Tibial artery (tissue), 4 donors: ENCODE results near the gene ATF3.

ENCODE experiments used
- DNase-seq, 2 donors: peaks; one replicate each; pipeline ENCODE4 v3.0.0-alpha.2; 2019
- H3K27ac ChIP-seq, 2 donors: fragments of 200-600 bp; sonication (generic) in 1 of 2; 1 replicate in 1 of 2; 2 replicates in 1 of 2; pipeline ENCODE4 v1.5.1; 2018 to 2019; ENCODE audit warnings: mild to moderate bottlenecking in 1 of 2
- H3K27me3 ChIP-seq, 2 donors: fragments of 200-600 bp; sonication (generic) in 1 of 2; one replicate each; pipeline versions ENCODE4 v1.5.1 to v1.6.0; 2016 to 2019
- H3K36me3 ChIP-seq, 3 donors: fragments of 200-600 bp; sonication (generic) in 2 of 3; one replicate each; pipeline ENCODE4 v1.5.1; 2016 to 2019; ENCODE audit warnings: mild to moderate bottlenecking in 2 of 3
- H3K4me1 ChIP-seq, 4 donors: fragments of 200-600 bp; sonication (generic) in 2 of 4; 1 replicate in 3 of 4; 2 replicates in 1 of 4; pipeline ENCODE4 v1.5.1; 2016 to 2019
- H3K4me3 ChIP-seq, 2 donors: fragments of 200-600 bp; sonication (generic) in 1 of 2; 1 replicate in 1 of 2; 2 replicates in 1 of 2; pipeline ENCODE4 v1.5.1; 2018 to 2019; ENCODE audit warnings: mild to moderate bottlenecking in 2 of 2
- H3K9me3 ChIP-seq, 3 donors: fragments of 200-600 bp; sonication (generic) in 1 of 3; one replicate each; pipeline ENCODE4 v1.5.1; 2016 to 2019
- CTCF ChIP-seq, 2 experiments: fragments of 200-600 bp in 1 of 2; fragments of 450-650 bp in 1 of 2; IDR thresholded peaks; one replicate each; pipeline ENCODE4 v1.5.1; 2017 to 2019; ENCODE audit warnings: antibody characterized with exemption in 2 of 2, mild to moderate bottlenecking in 1 of 2, moderate library complexity in 1 of 2
- intact Hi-C: fragments of 100-400 bp; cut with DNase I; formaldehyde crosslinking; loops from one replicate; pipeline ENCODE4 v1.15.0; 2023; ENCODE audit warnings: low total_unique reads

Gene ATF3

GRCh38 chr1:212594640-212595039 lies 13.9 kb upstream of the ATF3 start:
- Histone ChIP-seq H3K4me1 (peaks cover 0 to 11% (median 0%) of the 10 kb centered on the region in 4 donors), H3K4me3 (no peak overlapping the region), H3K27ac (no peak overlapping the region), H3K27me3 (peaks cover 0 to 10% of the 10 kb centered on the region in 2 donors), H3K9me3 (no peaks in the 10 kb centered on the region), H3K36me3 (no peaks in the 10 kb centered on the region)
- DNase-seq = no peak
- intact Hi-C loops = no loop called here
- no peak for TF ChIP-seq CTCF (IDR thresholded peaks at IDR 0.05)

GRCh38 chr1:212595229-212595628 lies 13.3 kb upstream of the ATF3 start:
- TF ChIP-seq CTCF (IDR thresholded peaks at IDR 0.05) = no peak
- H3K27ac ChIP-seq = no peak overlapping the region
- intact Hi-C loops = no loop called here
- H3K4me1 ChIP-seq = peaks cover 0 to 11% (median 0%) of the 10 kb centered on the region in 4 donors
- no peak for DNase-seq
- H3K36me3 ChIP-seq = no peaks in the 10 kb centered on the region
- no peaks in the 10 kb centered on the region for H3K9me3 ChIP-seq
- H3K4me3 ChIP-seq = no peak overlapping the region
- H3K27me3 ChIP-seq = peaks cover 0 to 10% of the 10 kb centered on the region in 2 donors

GRCh38 chr1:212595787-212596714 lies 12.5 kb upstream of the ATF3 start:
- no peak overlapping the region for H3K27ac ChIP-seq
- no peak for TF ChIP-seq CTCF (IDR thresholded peaks at IDR 0.05)
- H3K27me3 ChIP-seq = peaks cover 0 to 5% of the 10 kb centered on the region in 2 donors
- intact Hi-C loops = no loop called here
- H3K4me1 ChIP-seq = peaks cover 0 to 11% (median 0%) of the 10 kb centered on the region in 4 donors
- DNase-seq = no peak
- H3K9me3 ChIP-seq = no peaks in the 10 kb centered on the region
- no peak overlapping the region for H3K4me3 ChIP-seq
- no peaks in the 10 kb centered on the region for H3K36me3 ChIP-seq

GRCh38 chr1:212596798-212597197 lies 11.8 kb upstream of the ATF3 start:
- TF ChIP-seq CTCF (IDR thresholded peaks at IDR 0.05) = no peak
- H3K27me3 ChIP-seq = no peaks in the 10 kb centered on the region
- H3K9me3 ChIP-seq = no peaks in the 10 kb centered on the region
- intact Hi-C loops = no loop called here
- no peak overlapping the region for H3K27ac ChIP-seq
- H3K36me3 ChIP-seq = no peaks in the 10 kb centered on the region
- no peak overlapping the region for H3K4me3 ChIP-seq
- peaks cover 0 to 11% (median 0%) of the 10 kb centered on the region in 4 donors for H3K4me1 ChIP-seq
- DNase-seq = no peak

- Histone ChIP-seq H3K36me3 (no peaks in the 10 kb centered on the region), H3K27me3 (peaks cover 0 to 5% of the 10 kb centered on the region in 2 donors), H3K9me3 (no peaks in the 10 kb centered on the region), H3K4me3 (no peak overlapping the region), H3K4me1 (peaks cover 0 to 11% (median 0%) of the 10 kb centered on the region in 4 donors), H3K27ac (no peak overlapping the region)
- DNase-seq = no peak
- intact Hi-C loops = no loop called here
- TF ChIP-seq CTCF (IDR thresholded peaks at IDR 0.05) = no peak
These were observed 11.1 kb upstream of the ATF3 start for GRCh38 chr1:212597487-212597886.
